ENCODE data around the gene ZNF536.
"Not testable (repeated sequence)": the region's sequence is repeated elsewhere in the genome, so short reads cannot be mapped to it uniquely, and the experiment has no call there.

Gene ZNF536

GRCh38 chr19:30390356-30390988 is 18.3 kb downstream of the ZNF536 start:
- DNase-seq: no peak

- no peak for DNase-seq
Observed at GRCh38 chr19:30391052-30391451, 18.9 kb downstream of the ZNF536 start.

- no peak for DNase-seq
Observed at GRCh38 chr19:30391554-30392551, 19.7 kb downstream of the ZNF536 start.

- no peak for DNase-seq
Observed at GRCh38 chr19:30393046-30393445, 20.9 kb downstream of the ZNF536 start.

GRCh38 chr19:30393729-30394480 is 21.7 kb downstream of the ZNF536 start:
- DNase-seq: no peak

- DNase-seq: no peak
Observed at GRCh38 chr19:30394481-30395151, 22.4 kb downstream of the ZNF536 start.

DNA sequence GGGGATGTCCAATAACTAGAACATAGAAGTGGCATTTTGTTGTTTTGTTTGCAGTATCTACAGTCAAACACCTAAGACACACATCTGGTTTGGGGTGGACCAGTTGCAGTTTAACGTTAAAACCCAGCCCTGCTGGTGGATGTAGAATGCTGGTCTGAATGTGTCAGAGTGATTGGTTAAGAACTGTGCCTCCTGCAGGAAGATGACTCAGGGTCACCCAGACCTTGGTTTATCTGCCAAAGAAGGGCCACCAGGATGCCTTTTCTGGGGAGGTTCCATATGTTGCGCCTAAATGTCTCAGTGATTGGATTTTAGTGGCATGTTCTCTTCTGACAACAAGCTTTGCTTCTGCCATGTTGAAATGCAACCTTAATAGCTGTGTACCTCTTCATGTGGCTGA is 23.1 kb downstream of the ZNF536 start:
- no peak for DNase-seq

DNA sequence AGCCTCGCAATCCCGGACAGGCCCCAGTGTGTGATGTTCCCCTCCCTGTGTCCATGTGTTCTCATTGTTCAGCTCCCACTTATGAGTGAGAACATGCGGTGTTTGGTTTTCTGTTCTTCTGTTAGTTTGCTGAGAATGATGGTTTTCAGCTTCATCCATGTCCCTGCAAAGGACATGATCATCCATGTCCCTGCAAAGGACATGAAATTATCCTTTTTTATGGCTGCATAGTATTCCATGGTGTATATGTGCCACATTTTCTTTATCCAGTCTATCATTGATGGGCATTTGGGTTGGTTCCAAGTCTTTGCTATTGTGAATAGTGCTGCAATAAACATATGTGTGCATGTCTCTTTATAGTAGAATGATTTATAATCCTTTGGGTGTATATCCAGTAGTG is 26.4 kb downstream of the ZNF536 start:
- DNase-seq: not testable (repeated sequence)

DNA sequence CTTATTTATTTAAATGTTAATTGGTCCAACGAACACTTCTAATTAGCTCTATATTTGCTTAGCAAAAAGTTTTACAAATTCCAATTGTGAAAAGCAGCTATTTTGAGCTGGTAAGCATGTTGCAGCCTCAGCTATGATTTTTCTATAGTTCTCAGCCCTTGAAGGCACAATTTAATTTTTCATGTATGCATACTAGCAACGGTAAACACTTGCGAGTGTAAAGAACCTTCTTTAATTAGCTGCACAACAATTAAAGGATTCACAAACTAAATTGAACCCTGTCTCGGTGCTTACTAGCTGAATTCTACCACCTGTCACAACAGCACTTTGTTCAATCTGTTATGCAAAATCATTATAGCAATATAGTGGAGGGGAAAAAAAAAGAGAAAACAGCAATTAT is 29.8 kb downstream of the ZNF536 start:
- no peak for DNase-seq

DNA sequence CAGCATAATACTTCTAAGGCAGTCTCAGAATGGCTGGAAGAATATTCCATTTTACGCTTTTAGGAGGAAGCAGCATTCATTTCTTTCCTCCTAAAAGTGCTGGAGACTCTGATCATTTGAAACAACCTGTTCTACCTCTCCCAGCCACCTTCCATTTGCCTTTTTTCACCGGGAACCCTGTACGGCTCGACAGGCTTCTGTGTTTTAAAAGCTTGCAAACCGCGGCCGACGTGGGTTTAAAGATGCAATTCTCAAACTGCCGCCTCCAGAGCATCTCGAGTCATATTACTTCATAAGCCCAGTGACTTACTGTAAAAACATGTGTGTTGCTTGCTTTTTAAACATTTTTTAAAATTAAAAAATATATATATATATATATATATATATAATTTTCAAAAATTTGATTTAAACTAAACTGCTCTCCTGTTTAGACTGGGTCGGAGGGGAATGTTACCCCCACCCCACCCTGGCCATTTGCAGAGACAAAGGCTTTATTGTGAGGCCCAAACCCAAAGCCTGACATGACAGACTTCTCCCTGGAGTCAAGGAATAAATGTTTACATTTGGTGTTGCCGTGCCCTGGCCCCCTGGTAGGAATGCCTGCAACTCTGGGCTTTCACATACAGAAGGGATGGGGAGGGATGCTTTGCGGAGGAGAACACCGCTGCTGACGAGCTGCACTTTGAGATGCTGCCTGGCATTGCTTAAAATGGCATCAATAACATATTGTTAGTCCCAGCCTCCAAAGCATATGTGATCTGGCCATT is 30.4 kb downstream of the ZNF536 start:
- DNase-seq: no peak

DNA sequence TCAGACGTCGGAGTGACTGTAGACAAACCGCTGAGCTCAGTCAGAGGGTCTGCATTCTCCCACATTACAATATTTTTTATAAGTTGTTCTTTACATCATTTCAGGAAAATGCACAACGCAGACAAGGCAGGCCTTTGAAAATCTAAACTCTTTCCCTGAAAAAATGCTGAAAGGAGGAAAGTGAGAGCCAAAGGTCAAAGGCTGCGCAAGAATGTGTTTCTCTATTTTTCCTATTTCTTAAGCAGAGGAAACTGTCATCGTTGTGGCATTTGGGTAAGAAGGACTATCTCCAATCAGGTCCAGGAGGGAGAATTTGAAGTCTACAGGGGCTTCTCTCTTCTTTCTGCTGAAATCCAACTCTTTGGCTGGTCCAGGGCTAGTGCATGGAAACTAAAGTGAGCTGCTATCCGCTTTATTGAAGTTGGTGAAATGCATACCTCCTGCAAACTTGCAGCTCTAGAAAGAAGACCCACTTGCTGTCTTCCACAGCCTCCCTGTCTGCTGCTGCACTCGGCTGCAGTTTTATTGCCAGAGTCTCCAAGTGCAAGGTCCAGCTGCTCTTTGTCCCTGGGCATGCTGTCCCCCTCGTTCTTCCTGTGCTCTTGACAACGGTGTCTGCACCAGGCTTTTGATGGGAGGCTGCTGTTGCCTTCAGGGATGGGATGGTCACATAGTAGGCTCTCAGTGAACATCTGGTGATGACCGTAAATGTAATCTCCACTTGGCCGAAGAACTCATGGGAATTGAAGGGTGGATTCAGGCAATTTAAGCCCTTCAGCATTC is 31.2 kb downstream of the ZNF536 start:
- no peak for DNase-seq

DNA sequence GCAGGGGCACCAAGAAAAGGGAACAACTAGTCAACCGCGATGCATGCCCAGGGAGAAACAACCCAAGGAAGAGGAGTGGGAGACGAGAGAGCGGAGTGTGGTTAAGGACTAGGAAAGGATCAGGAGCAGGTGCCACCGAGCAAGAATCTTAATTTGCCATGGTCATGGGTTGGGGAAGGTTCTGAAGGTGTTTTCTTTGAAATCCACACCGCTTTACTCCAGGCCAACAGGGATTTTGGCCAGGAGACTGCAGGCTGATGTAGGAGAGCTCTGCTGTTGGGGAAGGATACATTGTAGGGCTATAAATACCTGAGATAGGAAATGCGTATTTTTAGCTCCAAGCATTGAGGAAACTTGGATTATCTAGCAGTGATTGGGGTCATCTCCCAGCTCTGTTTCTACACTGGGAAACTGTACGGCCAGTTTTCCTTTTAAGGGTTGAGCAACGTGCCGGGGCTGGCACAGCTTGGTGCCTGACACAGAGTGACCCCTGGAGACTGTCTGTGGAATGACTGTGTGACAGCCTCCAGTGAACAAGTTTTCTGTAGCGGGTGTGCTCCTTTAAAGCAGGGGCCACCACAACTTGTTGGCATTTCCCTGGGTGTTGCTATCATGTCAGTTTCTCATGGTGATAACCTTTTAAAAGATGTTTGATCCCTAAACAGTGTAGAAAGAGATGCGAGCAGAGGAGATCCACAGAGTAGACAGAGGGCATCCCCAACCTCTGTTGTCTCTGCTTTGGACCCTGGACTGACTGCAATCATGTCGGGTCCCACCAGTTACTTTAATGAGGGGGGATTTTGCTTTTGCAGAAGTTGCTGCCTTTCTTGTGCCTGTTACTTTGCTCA is 34.3 kb downstream of the ZNF536 start:
- no peak for DNase-seq

DNA sequence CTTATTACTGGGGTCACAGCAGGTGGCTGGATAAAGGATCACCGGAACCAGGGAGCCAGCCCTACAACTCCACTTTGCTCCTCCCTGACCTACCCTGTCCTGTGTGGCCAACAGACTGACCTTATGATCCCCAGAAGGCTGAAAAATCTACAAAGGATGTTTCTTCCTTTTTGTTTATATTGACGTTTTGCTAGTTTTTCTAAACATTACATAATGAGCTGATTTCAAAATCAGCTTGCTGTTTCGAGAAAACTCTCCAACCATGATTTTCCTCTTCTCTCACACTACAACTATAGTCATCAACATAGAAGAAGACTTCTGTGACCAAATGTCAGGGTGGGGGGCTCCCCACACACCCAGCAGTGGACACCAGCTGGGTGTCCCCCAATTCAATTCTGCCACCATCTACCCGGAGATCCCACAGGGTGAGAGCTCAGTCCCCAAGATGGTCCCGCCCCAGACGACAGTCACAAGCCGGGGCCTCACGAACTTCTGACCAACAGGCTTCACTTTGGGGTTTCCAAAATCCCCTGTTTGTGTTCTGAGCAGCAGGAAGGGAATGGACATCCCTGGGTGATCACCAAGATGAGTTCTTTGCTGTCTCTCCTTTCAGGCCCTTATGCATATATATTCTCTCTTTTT is 35.0 kb downstream of the ZNF536 start:
- no peak for DNase-seq

- DNase-seq: no peak
Observed at GRCh38 chr19:30408734-30409301, 36.6 kb downstream of the ZNF536 start.

DNA sequence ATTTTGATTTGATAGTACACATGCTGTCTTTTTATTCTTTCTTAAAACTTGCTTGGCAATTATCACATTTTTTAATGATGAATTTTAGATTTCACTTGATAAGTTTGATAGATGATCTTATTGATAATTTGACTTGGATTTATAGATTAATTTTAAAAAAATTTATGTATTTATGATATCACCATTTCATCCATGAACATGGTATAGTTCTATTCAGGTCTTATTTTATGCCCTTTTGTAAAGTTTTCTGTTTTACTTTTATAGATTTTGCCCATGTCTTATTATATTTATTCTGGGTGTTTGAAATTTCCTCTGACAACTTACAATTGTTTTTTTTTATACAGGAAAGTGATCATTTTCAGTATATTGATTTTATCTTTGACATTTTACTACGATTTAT is 39.5 kb downstream of the ZNF536 start:
- no peak for DNase-seq

- no peak for DNase-seq
Observed at GRCh38 chr19:30416375-30416774, 44.2 kb downstream of the ZNF536 start.

DNA sequence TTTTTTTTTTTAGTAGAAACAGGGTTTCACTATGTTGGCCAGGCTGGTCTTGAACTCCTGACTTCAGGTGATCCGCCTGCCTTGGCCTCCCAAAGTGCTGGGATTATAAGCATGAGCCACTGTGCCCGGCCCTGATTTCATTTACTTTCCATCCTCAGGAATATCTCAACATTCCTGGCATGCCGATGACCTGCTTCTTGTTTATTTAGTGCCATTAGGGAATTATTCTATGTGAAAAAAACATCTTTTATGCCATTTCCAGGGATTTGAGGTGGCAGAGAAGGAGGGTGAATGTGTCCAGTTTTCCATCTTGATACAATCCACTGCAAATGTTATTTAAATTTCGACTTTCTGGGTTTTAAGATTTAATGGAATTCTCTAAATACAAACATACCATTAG is 45.0 kb downstream of the ZNF536 start:
- not testable (repeated sequence) for DNase-seq

- no peak for DNase-seq
Observed at GRCh38 chr19:30419568-30420180, 47.5 kb downstream of the ZNF536 start.

DNA sequence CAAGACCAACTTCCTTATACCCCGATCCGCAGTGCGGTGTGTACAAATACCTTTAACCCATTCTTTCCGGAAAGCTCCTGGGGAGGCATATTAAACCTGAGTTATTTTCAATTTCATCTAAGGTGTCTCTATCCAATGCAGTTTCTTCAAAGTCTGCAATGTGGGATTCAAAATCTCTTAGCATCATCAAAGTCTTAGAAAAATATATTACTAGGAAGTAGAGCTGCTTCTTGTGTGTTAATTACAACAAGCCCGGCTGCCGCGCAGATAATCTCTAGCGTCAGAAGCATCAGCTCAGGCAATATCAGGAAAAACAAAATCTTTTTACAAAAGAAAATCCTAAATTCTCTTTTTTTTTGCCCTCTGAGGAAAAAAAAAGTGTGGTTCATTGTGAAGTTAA is 48.1 kb downstream of the ZNF536 start:
- DNase-seq: no peak

All from HCEC 1CT (cell line).